Muscle layer of colon (tissue), 2 donors: ENCODE measurements around the gene CACNA1G.

Experiments used
- H3K27ac ChIP-seq: one replicate; pipeline ENCODE4 v1.7.0; 2013; ENCODE audit warnings: low read depth, mild to moderate bottlenecking, low read length, moderate library complexity
- H3K27me3 ChIP-seq, 2 donors: one replicate each; pipeline ENCODE4 v1.7.0; 2013; ENCODE audit warnings: low read length in 2 of 2, mild to moderate bottlenecking in 2 of 2; ENCODE audit not compliant: insufficient read depth in 2 of 2, control insufficient read depth in 1 of 2
- H3K36me3 ChIP-seq: one replicate; pipeline ENCODE4 v1.7.0; 2013; ENCODE audit warnings: mild to moderate bottlenecking, low read length; ENCODE audit not compliant: insufficient read depth
- H3K4me1 ChIP-seq: one replicate; pipeline ENCODE4 v1.7.0; 2013; ENCODE audit warnings: mild to moderate bottlenecking, low read length; ENCODE audit not compliant: insufficient read depth
- H3K4me3 ChIP-seq, 2 donors: one replicate each; pipeline ENCODE4 v1.7.0; 2013; ENCODE audit warnings: low read length in 2 of 2, low read depth in 1 of 2, mild to moderate bottlenecking in 1 of 2, moderate library complexity in 1 of 2
- H3K9ac ChIP-seq: one replicate; pipeline ENCODE4 v1.7.0; 2013; ENCODE audit warnings: low read length
- H3K9me3 ChIP-seq: one replicate; pipeline ENCODE4 v1.7.0; 2013; ENCODE audit warnings: mild to moderate bottlenecking, low read length
- donor health status: abdominal sarcoma.
- donor health status: Adenocarcinoma of cecum.

The CACNA1G gene

DNA sequence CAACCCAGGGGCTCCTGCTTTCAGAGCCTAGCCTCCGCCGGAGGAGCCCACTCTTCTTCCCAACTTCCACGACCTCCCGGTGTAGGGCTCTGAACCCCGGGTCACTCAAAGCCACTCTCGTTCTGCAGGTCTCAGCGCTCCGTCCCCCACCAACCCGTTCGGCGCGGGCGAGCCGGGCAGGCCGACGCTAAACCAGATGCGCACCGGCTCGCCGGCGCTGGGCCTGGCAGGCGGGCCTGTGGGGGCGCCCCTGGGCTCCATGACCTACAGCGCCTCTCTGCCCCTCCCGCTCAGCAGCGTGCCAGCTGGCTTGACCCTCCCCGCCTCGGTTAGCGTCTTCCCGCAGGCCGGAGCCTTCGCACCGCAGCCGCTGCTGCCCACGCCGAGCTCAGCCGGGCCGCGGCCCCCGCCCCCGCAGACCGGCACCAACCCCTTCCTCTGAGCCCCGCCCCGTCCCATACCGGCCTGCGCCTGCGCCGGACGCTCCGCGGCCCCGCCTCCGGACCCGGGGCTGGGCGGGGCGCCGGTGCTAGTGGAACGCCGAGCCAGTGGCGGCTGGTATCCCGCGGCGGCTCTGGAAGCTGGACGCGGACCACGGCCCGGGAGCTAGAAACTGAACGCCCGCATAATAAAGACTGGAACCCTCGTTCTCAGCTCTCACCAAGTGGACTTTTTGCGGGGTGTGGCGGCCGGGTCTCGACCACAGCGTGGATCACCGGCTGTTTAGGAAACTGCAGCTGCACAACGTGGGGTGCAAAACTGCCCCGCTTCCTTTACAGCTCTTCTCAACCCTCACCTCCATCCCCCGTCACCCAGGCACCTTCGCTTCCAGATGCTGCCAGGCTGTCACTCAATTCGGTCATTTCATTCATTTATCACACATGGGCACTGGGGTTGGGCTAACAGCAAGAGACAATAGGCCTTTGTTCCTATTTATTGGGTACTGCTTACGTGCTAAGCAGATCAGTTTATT is 18.5 kb upstream of the CACNA1G start:
- H3K36me3 ChIP-seq = no peaks in the 10 kb centered on the region
- no peaks in the 10 kb centered on the region for H3K9me3 ChIP-seq
- no peaks in the 10 kb centered on the region for H3K27me3 ChIP-seq
- H3K27ac ChIP-seq = peak overlapping the region; percentile 78
- peak overlapping the region; percentile 53 to 81 for H3K4me3 ChIP-seq
- H3K9ac ChIP-seq = peak overlapping the region; percentile 44
- peaks cover 21% of the 10 kb centered on the region for H3K4me1 ChIP-seq

DNA sequence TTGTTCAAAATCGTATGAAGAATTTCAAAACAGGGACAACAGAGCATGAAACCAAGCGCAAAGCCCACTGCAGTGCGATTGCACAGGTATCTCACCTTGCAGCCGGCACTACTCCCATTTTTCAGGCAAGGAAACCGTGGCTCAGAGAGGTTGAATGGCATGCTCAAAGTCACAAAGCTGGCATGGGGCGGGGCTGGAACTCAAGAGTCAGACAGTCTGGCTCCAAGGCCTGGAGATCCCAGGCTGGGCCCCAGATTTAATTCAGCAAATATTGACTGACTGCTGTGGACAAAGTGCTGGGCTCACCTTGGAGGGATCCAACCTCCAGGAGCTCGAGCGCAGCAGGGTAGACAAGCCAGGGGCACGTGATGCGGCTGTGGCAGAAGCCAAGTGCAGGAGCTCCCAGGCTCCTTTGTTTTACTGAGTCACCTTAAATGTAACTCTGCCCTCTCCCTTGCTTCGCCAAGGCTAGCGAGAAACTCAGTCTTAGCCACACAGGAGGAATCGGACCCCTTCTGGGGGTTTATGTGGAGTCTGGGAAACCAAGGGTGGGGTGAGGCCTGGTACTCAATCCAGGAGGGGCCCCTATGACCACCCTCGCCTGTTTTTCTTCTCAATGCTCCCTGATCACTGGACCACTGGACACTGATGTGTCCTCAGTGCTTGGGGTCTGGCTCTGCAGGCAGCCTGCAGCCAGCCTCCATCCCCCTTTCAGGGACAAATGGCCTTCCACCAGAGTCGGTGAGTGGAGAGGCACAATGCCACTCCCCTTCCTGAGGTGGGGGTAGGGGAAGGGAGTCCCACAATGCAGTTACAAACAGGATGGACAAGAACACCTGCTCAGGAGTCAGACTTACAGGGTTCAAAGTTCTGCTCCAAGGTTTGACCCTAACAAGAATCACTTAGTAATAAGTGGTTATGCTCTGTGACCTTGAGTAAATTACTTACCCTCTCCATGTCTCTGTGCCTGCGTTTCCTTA is 17.4 kb upstream of the CACNA1G start:
- Histone ChIP-seq H3K27ac (no peak overlapping the region), H3K9me3 (no peaks in the 10 kb centered on the region), H3K27me3 (no peaks in the 10 kb centered on the region), H3K4me1 (peaks cover 29% of the 10 kb centered on the region), H3K9ac (peak overlapping the region; percentile 44), H3K36me3 (no peaks in the 10 kb centered on the region), H3K4me3 (peak overlapping the region in 1 of 2 donors; percentile 81)

DNA sequence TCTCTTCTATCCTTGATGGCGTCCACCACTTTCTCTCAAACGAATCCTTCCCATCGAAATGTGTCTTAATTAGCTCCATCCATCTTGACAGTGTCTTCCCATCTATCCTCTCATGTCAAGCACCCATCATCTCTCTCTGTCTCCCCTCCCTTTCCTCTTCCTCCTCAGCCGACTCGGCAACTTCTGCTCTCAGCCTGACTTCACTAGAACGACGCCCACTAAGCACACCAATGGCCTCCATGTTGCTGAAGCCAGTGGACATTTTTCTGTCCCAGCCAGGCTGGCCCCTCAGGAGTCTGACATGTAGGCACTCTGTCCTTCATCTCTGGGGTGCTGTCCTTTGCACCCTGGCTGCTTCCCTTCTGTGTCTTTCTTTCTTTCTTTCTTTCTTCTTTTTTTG is 16.0 kb upstream of the CACNA1G start:
- Histone ChIP-seq H3K4me3 (no peak overlapping the region), H3K4me1 (peaks cover 29% of the 10 kb centered on the region), H3K9ac (no peak overlapping the region), H3K36me3 (peaks cover 3% of the 10 kb centered on the region), H3K27ac (no peak overlapping the region), H3K27me3 (no peaks in the 10 kb centered on the region), H3K9me3 (no peaks in the 10 kb centered on the region)

DNA sequence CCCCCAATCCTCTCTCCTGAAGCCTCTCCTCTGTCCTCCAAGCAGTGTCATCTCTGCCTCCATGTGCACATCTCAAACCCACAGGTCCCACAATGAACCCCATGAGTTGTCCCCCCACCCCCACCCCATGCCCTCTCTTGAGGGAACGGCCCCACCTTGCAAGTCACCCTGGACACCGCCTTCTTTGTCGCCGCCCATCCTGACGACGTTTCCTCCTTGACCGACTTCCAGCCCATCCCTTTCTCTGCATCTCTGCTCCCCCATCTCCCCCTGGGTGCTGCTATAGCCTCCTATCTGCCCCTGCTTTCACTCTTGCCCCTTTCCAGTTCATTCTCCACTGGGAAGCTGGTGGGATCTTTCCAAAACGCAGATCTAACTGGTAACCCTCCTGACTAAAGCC is 15.2 kb upstream of the CACNA1G start:
- Histone ChIP-seq H3K36me3 (peaks cover 11% of the 10 kb centered on the region), H3K4me3 (no peak overlapping the region), H3K9ac (no peak overlapping the region), H3K9me3 (no peaks in the 10 kb centered on the region), H3K27ac (no peak overlapping the region), H3K4me1 (peaks cover 29% of the 10 kb centered on the region), H3K27me3 (no peaks in the 10 kb centered on the region)

DNA sequence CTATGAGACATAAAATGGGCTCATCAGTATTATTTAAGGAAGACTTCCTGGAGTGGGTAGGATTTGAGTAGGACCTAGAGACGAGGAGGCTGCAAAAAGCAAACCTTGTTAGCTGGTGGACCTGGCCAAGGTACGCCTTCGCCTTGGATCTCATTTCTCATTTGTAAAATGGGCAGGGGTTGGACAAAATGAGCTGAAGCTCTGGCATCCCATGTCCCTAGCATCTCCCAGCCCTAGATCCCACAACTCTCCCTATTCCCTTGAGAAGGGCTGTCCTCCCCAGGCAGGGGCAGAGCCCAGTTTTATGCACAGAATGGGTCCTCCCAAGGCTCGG is 13.8 kb upstream of the CACNA1G start:
- peak overlapping the region; percentile 38 to 87 for H3K4me3 ChIP-seq
- H3K9me3 ChIP-seq = no peaks in the 10 kb centered on the region
- no peak overlapping the region for H3K9ac ChIP-seq
- no peak overlapping the region for H3K27ac ChIP-seq
- no peaks in the 10 kb centered on the region for H3K27me3 ChIP-seq
- H3K4me1 ChIP-seq = peaks cover 29% of the 10 kb centered on the region
- H3K36me3 ChIP-seq = peaks cover 11% of the 10 kb centered on the region

DNA sequence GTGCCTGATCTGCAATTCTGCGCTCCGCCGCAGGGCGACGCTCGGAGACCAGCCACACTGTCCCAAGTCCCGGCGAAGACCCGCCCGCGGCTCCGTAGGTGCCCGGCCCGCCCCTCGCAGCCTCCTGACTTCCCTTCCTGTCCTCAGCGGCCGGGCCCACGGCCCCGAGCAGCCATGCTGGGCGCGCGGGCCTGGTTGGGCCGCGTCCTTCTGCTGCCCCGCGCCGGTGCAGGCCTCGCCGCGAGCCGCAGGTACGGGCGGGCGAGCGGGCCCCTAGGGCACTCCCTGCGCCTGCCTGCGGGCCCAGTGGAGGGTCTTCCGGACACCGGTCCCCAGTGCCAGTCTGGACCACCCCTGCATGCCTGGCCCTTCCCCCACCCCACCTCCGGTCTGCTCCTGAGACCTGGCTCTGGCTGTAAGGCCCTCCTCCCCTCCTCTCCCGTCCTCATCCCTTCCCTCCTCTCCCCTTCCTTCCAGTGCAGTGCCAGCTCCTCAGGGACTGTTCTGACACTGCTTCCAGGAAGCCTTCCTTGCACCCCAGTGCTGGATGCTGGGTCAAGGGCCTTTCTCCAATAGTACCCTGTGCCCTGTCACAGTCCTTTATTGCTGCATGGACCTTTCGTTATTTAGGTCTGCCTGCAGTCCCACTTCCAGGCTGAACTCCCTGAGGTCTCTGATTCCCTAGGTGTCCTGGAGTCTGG is 13.3 kb upstream of the CACNA1G start, which contains the start of gene SPATA20:
Gene SPATA20 (plus strand): TSS at position 140 of the 701 bp plus-strand sequence. CDS start 35 bp downstream, at position 175.
- no peaks in the 10 kb centered on the region for H3K9me3 ChIP-seq
- H3K9ac ChIP-seq = peak within 1 kb of the TSS; percentile 92
- H3K4me3 ChIP-seq = peak within 1 kb of the TSS; percentile 38 to 87
- peak within 1 kb of the TSS; percentile 7 for H3K27ac ChIP-seq
- H3K36me3 ChIP-seq = peaks cover 11% of the 10 kb centered on the region
- H3K27me3 ChIP-seq = no peaks in the 10 kb centered on the region
- H3K4me1 ChIP-seq = peaks cover 29% of the 10 kb centered on the region

DNA sequence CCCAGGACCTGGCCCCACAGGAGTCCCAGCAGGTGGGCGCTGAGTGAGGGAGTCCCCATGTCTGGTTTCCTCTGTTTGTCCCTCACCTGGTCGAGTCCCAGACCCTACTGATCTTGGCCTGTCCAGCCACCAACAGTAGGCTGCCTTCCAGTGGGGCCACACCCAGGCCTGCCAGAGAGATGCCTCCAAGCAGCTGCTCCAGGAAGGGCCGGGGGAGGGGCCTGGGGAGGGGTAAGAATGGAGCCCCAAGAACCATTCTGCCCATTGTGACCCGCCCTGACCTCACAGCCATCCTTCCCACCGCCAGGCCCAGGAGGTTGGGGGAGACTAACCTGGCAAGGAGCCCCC is 12.8 kb upstream of the CACNA1G start:
- Histone ChIP-seq H3K4me3 (peak overlapping the region in 1 of 2 donors; percentile 87), H3K27me3 (no peaks in the 10 kb centered on the region), H3K9me3 (no peaks in the 10 kb centered on the region), H3K9ac (peak overlapping the region; percentile 92), H3K4me1 (peaks cover 23% of the 10 kb centered on the region), H3K27ac (peak overlapping the region; percentile 7), H3K36me3 (peaks cover 11% of the 10 kb centered on the region)

DNA sequence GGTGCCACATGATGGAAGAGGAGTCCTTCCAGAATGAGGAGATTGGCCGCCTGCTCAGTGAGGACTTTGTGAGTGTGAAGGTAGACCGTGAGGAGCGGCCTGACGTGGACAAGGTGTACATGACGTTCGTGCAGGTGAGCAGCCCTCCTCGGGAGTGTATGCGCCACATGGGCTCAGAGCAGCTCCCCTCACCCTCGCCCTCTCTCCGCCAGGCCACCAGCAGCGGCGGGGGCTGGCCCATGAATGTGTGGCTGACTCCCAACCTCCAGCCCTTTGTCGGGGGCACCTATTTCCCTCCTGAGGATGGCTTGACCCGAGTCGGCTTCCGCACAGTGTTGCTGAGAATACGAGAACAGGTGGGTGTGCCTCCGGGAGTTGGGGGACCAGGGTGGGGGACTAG is 11.7 kb upstream of the CACNA1G start:
- Histone ChIP-seq H3K4me3 (no peak overlapping the region), H3K27ac (no peak overlapping the region), H3K9ac (no peak overlapping the region), H3K9me3 (no peaks in the 10 kb centered on the region), H3K36me3 (peaks cover 11% of the 10 kb centered on the region), H3K27me3 (no peaks in the 10 kb centered on the region), H3K4me1 (peaks cover 20% of the 10 kb centered on the region)

DNA sequence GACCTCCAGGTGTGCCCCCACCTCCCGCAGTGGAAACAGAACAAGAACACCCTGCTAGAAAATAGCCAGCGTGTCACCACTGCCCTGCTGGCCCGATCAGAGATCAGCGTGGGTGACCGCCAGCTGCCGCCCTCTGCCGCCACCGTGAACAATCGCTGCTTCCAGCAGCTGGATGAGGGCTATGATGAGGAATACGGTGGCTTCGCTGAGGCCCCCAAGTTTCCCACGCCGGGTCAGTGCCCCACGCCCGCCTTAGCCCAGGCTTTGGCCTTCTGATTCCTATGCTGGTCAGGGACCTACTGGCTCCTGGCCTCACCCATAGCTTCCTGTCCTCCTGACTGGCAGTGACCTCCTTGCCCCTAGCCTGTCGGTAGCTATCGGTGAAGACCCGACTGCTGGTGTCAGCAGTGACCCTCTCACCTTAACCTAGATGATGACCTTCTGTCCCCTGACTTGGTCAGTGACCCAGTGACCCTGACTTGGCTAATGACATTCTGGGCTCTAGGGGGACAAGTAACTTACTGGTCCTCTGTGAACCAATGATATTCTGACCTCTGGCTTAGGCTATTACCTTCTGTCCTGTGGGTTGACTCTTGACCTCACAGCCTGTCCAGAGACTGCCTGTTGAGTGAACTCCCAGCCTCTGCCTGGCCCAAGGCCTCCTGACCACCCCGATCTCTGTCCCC is 11.1 kb upstream of the CACNA1G start:
- H3K27me3 ChIP-seq = peaks cover 0 to 4% of the 10 kb centered on the region in 2 donors
- no peak overlapping the region for H3K4me3 ChIP-seq
- H3K9ac ChIP-seq = no peak overlapping the region
- H3K9me3 ChIP-seq = no peaks in the 10 kb centered on the region
- no peak overlapping the region for H3K27ac ChIP-seq
- peaks cover 11% of the 10 kb centered on the region for H3K36me3 ChIP-seq
- H3K4me1 ChIP-seq = peaks cover 20% of the 10 kb centered on the region

DNA sequence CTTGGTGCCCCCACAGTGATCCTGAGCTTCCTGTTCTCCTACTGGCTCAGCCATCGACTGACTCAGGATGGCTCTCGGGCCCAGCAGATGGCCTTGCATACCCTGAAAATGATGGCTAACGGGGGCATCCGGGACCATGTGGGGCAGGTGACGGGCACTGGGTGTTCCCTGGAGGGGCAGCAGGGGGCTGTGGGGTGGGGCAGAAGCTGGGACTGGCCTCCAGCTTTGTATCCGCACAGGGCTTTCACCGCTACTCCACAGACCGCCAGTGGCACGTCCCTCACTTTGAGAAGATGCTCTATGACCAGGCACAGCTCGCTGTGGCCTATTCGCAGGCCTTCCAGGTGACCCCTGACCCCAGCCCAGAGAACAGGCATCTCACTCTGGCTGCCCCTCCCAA is 10.5 kb upstream of the CACNA1G start:
- Histone ChIP-seq H3K27me3 (peaks cover 0 to 4% of the 10 kb centered on the region in 2 donors), H3K4me3 (no peak overlapping the region), H3K9me3 (no peaks in the 10 kb centered on the region), H3K36me3 (peaks cover 16% of the 10 kb centered on the region), H3K4me1 (peaks cover 20% of the 10 kb centered on the region), H3K9ac (no peak overlapping the region), H3K27ac (no peak overlapping the region)
